Mammary epithelial cell (primary cell): Measurements from ENCODE around the gene NETO1.

Experiments used
- CTCF ChIP-seq, 2 donors: IDR thresholded peaks in 1 of 2; conservative IDR thresholded peaks in 1 of 2; 2 replicates each; pipeline ENCODE4 v1.5.1; 2011 to 2012; ENCODE audit warnings: inconsistent platforms in 2 of 2, low read length in 2 of 2, mild to moderate bottlenecking in 2 of 2, control low read depth in 1 of 2, low read depth in 1 of 2; ENCODE audit not compliant: insufficient read depth in 1 of 2; ENCODE audit errors: extremely low read depth in 1 of 2
- EZH2 ChIP-seq: IDR thresholded peaks from 2 replicates; pipeline ENCODE4 v1.6.1; 2012; ENCODE audit warnings: low read length, inconsistent platforms, borderline replicate concordance

- TF ChIP-seq CTCF (conservative IDR thresholded peaks at IDR 0.05 in 1 of 2, IDR thresholded peaks at IDR 0.05 in 1 of 2; ENCODE audit: extremely low read depth in 1 of 2, insufficient read depth in 1 of 2, low read depth in 1 of 2, low read length in 2 of 2) (no peak), EZH2 (no peak)
Observed at GRCh38 chr18:72843743-72844142, 24.0 kb downstream of the NETO1 start.
